Right cardiac atrium (tissue), 5 donors: ENCODE data around the gene RPUSD1. TPM values are rescaled to one million over a fixed set of nuclear protein-coding genes. Genes with fewer than 3 reads are reported as not detected.
A peak's percentile ranks its signal among the peaks of the same experiment; 100 is the strongest.

Experiments used
- ATAC-seq, 2 donors: fragments of 200-7000 bp; cut with Tn5 transposase; one replicate each; pipeline versions ENCODE4 v1.8.0 to v1.9.1; 2020; ENCODE audit warnings: moderate library complexity in 2 of 2, mild to moderate bottlenecking in 1 of 2
- DNase-seq, 3 donors: peaks; one replicate each; pipeline ENCODE4 v3.0.0-alpha.2; 2020
- H3K27ac ChIP-seq: one replicate; pipeline ENCODE4 v1.5.1; 2013; ENCODE audit warnings: mild to moderate bottlenecking, low read length, control low read depth, moderate library complexity
- H3K27me3 ChIP-seq: one replicate; pipeline ENCODE4 v1.6.1; 2013; ENCODE audit not compliant: control insufficient read depth, insufficient read depth
- H3K4me1 ChIP-seq: one replicate; pipeline ENCODE4 v1.6.1; 2013; ENCODE audit warnings: low read length; ENCODE audit not compliant: control insufficient read depth, insufficient read depth
- H3K4me3 ChIP-seq: one replicate; pipeline ENCODE4 v1.5.1; 2013; ENCODE audit warnings: low read length, control low read depth
- H3K9me3 ChIP-seq: one replicate; pipeline ENCODE4 v1.6.1; 2013; ENCODE audit warnings: low read length; ENCODE audit not compliant: control insufficient read depth
- WGBS: extraction: QIAGEN DNeasy Blood & Tissue Kit; methylation state at CpG from one replicate; pipeline ENCODE4 v1.1.7; 2013; 5-methylcytosine and 5-hydroxymethylcytosine counted together
- intact Hi-C, 4 donors: fragments of 100-400 bp; cut with DNase I; formaldehyde crosslinking; loops; one replicate each; pipeline versions ENCODE4 v1.11.0 to v1.14.0; 2022 to 2023
- polyA plus RNA-seq: library from polyadenylated mRNA; stranded (reverse); fragments of 200-250 nt; gene quantifications from one replicate; pipeline ENCODE4 v1.2.3, GENCODE V29; 2013
- total RNA-seq, 4 donors: library from RNA; stranded (reverse); fragmentation: NEBNext Ultra II Directional; extraction: Animal tissue kit (Norgen Biotek cat#: 25700); gene quantifications; one replicate each; pipeline ENCODE4 v1.2.1, GENCODE V29; 2021
- donor health status: healthy with polysubstance abuse.
- donor health status: DM: no; HTN: yes; CAD: no.
- donor health status: DM: no; HTN: no; CAD: no.
- donor health status: DM: no; HTN: yes; CAD: no; lungs with severe emphysema.
- donor health status: DM: yes; HTN: yes; CAD: no.

Gene RPUSD1
- total and polyA plus RNA-seq, 5 donors = 9.3 to 11.8 (median 10.0) TPM

DNA sequence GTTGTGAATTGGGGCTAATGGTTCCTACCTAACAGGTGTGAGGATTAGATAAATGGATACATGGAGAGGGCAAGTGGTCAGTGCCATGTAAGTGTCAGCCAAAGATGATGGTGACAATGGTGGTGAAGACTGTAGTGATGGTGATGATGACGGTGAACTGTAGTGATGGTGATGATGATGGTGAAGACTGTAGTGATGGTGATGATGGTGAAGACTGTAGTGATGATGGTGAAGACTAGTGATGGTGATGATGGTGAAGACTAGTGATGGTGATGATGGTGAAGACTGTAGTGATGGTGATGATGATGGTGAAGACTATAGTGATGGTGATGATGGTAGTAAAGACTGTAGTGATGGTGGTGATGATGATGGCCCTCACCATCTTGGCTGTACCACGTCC, 30.4 kb upstream of the RPUSD1 start:
- DNase-seq = no peak
- no peak overlapping the region for H3K27ac ChIP-seq
- no peaks in the 10 kb centered on the region for H3K9me3 ChIP-seq
- 74% methylated on average over 2 of the region's 2 CpGs for WGBS
- no peaks in the 10 kb centered on the region for H3K27me3 ChIP-seq
- intact Hi-C loops = no loop called here
- no peaks in the 10 kb centered on the region for H3K4me1 ChIP-seq
- no peak overlapping the region for H3K4me3 ChIP-seq
- ATAC-seq = no peak

DNA sequence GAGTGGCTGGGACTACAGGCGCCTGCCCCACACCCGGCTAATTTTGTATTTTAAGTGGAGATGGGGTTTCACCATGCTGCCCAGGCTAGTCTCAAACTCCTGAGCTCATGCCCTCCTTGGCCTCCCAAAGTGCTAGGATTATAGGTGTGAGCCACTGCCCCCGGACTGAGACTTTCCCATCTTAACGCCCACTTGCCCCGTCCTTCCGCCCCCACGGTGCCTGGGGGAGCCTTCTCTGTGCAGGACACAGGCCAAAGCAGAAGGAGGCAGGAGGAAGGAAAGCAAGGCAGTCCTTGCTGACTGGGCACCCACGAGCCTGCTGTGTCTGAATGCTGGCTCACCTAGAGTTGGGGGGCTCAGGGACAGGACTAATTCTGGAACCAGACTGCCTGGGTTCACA, 30.0 kb upstream of the RPUSD1 start:
- Histone ChIP-seq H3K27me3 (no peaks in the 10 kb centered on the region), H3K4me3 (no peak overlapping the region), H3K4me1 (no peaks in the 10 kb centered on the region), H3K27ac (no peak overlapping the region), H3K9me3 (no peaks in the 10 kb centered on the region)
- intact Hi-C loops = no loop called here
- no peak for DNase-seq
- ATAC-seq = no peak
- 80% methylated on average over 8 of the region's 8 CpGs for WGBS

GRCh38 chr16:817001-817906, 29.1 kb upstream of the RPUSD1 start:
- no peak overlapping the region for H3K4me3 ChIP-seq
- intact Hi-C loops = no loop called here
- H3K27me3 ChIP-seq = no peaks in the 10 kb centered on the region
- no peak overlapping the region for H3K27ac ChIP-seq
- DNase-seq (no peak), ATAC-seq (no peak)
- 57% methylated on average over 71 of the region's 71 CpGs for WGBS
- H3K4me1 ChIP-seq = no peaks in the 10 kb centered on the region
- H3K9me3 ChIP-seq = no peaks in the 10 kb centered on the region

- H3K27me3 ChIP-seq = no peaks in the 10 kb centered on the region
- no peak for DNase-seq
- no peak for ATAC-seq
- H3K4me3 ChIP-seq = no peak overlapping the region
- H3K27ac ChIP-seq = no peak overlapping the region
- no peaks in the 10 kb centered on the region for H3K9me3 ChIP-seq
- whole genome bisulfite sequencing = 89% methylated on average over 15 of the region's 15 CpGs
- H3K4me1 ChIP-seq = no peaks in the 10 kb centered on the region
- intact Hi-C loops = no loop called here
Observed at GRCh38 chr16:815861-816260, 27.7 kb upstream of the RPUSD1 start.

DNA sequence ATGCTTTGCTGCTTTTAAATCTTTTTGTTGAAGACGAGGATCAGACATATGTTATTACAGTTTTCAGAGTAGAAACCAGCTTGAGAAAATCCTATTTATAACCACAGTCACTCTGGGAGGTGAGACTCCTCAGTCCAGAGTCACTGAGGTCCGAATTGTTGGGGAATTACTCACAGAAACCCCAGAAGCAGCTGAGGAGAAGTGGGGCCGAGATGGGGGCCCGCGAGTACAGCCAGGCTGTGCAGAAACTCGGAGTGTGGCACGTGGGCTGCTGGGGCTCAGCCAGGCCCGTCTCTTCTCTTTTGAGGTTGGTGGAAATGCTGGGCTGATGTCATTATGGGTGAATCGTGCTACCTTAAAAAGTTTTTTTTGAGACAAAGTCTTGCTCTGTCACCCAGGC, 26.8 kb upstream of the RPUSD1 start:
- ATAC-seq = no peak
- intact Hi-C loops = loop anchor here in 2 of 4 donors (5.0 kb wide), 2 partner anchors 237 to 242 kb away; no protein-coding TSS in a partner anchor
- Histone ChIP-seq H3K27me3 (no peaks in the 10 kb centered on the region), H3K4me1 (no peaks in the 10 kb centered on the region), H3K4me3 (no peak overlapping the region), H3K9me3 (no peaks in the 10 kb centered on the region), H3K27ac (no peak overlapping the region)
- WGBS = 73% methylated on average over 9 of the region's 9 CpGs
- no peak for DNase-seq

GRCh38 chr16:813916-814412, 25.8 kb upstream of the RPUSD1 start:
- H3K4me3 ChIP-seq = no peak overlapping the region
- WGBS = 61% methylated on average over 22 of the region's 22 CpGs
- H3K27me3 ChIP-seq = no peaks in the 10 kb centered on the region
- no peaks in the 10 kb centered on the region for H3K4me1 ChIP-seq
- no peak for ATAC-seq
- no peak overlapping the region for H3K27ac ChIP-seq
- no peaks in the 10 kb centered on the region for H3K9me3 ChIP-seq
- no peak for DNase-seq
- intact Hi-C loops = loop anchor here in 3 of 4 donors (2.0 to 5.0 kb wide), 3 partner anchors 238 to 243 kb away; no protein-coding TSS in a partner anchor

DNA sequence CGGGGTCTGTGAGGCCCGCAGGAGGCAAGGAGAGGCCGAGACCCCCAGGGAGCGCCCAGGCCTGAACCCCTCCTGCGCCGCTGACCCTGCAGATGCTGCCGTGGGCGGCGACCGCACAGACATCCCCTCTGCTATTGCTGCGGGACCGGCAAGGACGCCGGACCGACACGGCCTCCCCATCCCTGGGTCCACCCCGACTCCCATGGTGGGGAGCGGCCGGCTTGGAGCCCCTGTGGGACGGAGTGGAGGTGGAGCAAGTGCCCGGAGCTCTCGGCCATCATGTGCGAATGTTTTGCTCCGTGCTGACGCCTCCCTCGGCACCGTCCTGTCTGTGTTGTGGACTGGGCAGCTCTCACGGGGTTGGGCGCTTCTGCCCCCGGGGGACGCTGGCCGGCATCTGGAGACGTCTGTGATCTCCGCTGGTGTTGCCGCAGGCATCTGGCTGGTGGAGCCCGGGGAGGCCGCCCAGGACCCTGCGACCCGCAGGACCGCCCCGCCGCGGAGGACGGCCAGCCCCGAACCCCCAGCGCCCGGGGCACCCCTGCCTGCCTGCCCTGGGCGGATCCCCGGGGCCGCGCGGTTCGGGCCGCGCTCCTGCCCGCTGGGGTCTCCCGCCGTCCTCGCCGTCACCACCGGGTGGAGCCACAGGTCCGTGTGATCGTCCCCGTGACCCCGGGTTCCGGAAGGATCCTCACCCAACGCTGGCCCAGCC, 25.2 kb upstream of the RPUSD1 start:
- H3K4me3 ChIP-seq = no peak overlapping the region
- peak; percentile 66 to 77 for ATAC-seq
- no peak overlapping the region for H3K27ac ChIP-seq
- no peaks in the 10 kb centered on the region for H3K4me1 ChIP-seq
- no peaks in the 10 kb centered on the region for H3K9me3 ChIP-seq
- intact Hi-C loops = loop anchor here in 3 of 4 donors (2.0 to 5.0 kb wide), 3 partner anchors 239 to 244 kb away; no protein-coding TSS in a partner anchor
- WGBS = 10% methylated on average over 67 of the region's 67 CpGs
- H3K27me3 ChIP-seq = no peaks in the 10 kb centered on the region
- DNase-seq = peak in 2 of 3 donors; percentile 83 to 85

- Histone ChIP-seq H3K9me3 (no peaks in the 10 kb centered on the region), H3K27ac (no peak overlapping the region), H3K4me1 (no peaks in the 10 kb centered on the region), H3K4me3 (peak overlapping the region; percentile 54), H3K27me3 (no peaks in the 10 kb centered on the region)
- 42% methylated on average over 19 of the region's 19 CpGs for WGBS
- DNase-seq (no peak), ATAC-seq (no peak)
- intact Hi-C loops = no loop called here
Observed at GRCh38 chr16:808085-808386, 19.9 kb upstream of the RPUSD1 start.

DNA sequence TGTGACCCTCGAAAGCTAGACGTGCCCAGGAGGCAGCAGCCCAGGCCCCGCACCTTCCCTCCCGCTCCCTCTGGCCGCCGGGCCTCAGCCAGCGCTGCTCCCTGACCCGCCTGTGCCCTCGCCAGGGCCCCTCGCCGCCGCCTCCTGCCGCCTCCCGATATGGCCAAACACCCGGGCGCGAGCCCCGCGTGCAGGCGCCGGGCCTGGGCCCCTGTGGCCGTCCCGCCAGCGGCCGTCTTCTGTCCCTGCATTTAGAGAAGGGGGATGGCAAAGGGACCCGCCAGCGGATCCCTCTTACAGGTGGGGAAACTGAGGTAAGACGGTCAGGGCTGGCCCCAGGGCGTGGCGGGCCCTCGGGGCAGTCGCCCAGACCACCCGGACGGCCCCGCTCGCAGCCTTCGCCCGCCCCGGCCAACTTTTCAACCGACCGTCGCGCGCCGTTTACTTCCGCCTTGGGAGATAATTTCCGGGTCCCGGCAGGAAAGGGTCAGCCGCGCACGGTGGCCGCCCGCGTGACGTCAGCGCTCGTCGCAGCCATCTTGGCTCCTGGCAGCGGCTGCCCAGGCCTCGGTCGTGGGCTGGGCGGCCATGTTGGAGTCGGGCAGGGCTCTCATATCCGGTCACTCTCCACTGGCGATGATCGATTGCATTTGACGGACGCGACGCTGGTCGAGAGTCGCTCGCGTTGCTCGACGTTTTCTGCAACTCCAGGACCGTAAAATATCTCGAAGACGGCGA, 19.3 kb upstream of the RPUSD1 start:
- H3K4me1 ChIP-seq = no peaks in the 10 kb centered on the region
- intact Hi-C loops = no loop called here
- no peaks in the 10 kb centered on the region for H3K9me3 ChIP-seq
- WGBS = 15% methylated on average over 80 of the region's 80 CpGs
- H3K4me3 ChIP-seq = peak overlapping the region; percentile 82
- ATAC-seq = peak; percentile 98
- H3K27ac ChIP-seq = peak overlapping the region; percentile 74
- peak; percentile 95 to 98 (median 98) for DNase-seq
- H3K27me3 ChIP-seq = no peaks in the 10 kb centered on the region

GRCh38 chr16:805474-805873, 17.3 kb upstream of the RPUSD1 start:
- Histone ChIP-seq H3K27me3 (no peaks in the 10 kb centered on the region), H3K27ac (no peak overlapping the region), H3K4me1 (no peaks in the 10 kb centered on the region), H3K4me3 (no peak overlapping the region), H3K9me3 (no peaks in the 10 kb centered on the region)
- DNase-seq = peak in 1 of 3 donors; percentile 58
- no peak for ATAC-seq
- intact Hi-C loops = no loop called here
- 77% methylated on average over 17 of the region's 17 CpGs for WGBS
